NCI-H1694 treated with DMSO at 0.1 percent for 48 hours (cell line): Measurements from ENCODE around the gene BMP2.

Source experiments
- DNase-seq: peaks from one replicate; lab custom pipeline; 2025; lab: John Stamatoyannopoulos, UW

Gene BMP2

GRCh38 chr20:6768228-6769140, 998 bp downstream of the BMP2 start:
- no peak for DNase-seq

- no peak for DNase-seq
Measured at GRCh38 chr20:6769903-6770785, 2.7 kb downstream of the BMP2 start.

- no peak for DNase-seq
Measured at GRCh38 chr20:6770786-6771100, 3.3 kb downstream of the BMP2 start.

- DNase-seq: peak; percentile 82
Measured at GRCh38 chr20:6780433-6781190, 13.1 kb downstream of the BMP2 start.

GRCh38 chr20:6783752-6784151, 16.3 kb downstream of the BMP2 start:
- DNase-seq: no peak

GRCh38 chr20:6784210-6784631, 16.7 kb downstream of the BMP2 start:
- DNase-seq: no peak

- DNase-seq: no peak
Measured at GRCh38 chr20:6784767-6785166, 17.3 kb downstream of the BMP2 start.

- no peak for DNase-seq
Measured at GRCh38 chr20:6786548-6786947, 19.1 kb downstream of the BMP2 start.

- DNase-seq: no peak
Measured at GRCh38 chr20:6792789-6793188, 25.3 kb downstream of the BMP2 start.

GRCh38 chr20:6802227-6802626, 34.7 kb downstream of the BMP2 start:
- DNase-seq: no peak

GRCh38 chr20:6806275-6806674, 38.8 kb downstream of the BMP2 start:
- no peak for DNase-seq

GRCh38 chr20:6811262-6812035, 44.0 kb downstream of the BMP2 start:
- DNase-seq: no peak

- no peak for DNase-seq
Measured at GRCh38 chr20:6812530-6812929, 45.0 kb downstream of the BMP2 start.

GRCh38 chr20:6814945-6815344, 47.5 kb downstream of the BMP2 start:
- DNase-seq: no peak

GRCh38 chr20:6818033-6818808, 50.7 kb downstream of the BMP2 start:
- DNase-seq: no peak

- DNase-seq: no peak
Measured at GRCh38 chr20:6819599-6819998, 52.1 kb downstream of the BMP2 start.

GRCh38 chr20:6824401-6824800, 56.9 kb downstream of the BMP2 start:
- DNase-seq: no peak

GRCh38 chr20:6827472-6827871, 60.0 kb downstream of the BMP2 start:
- DNase-seq: no peak

- peak; percentile 67 for DNase-seq
Measured at GRCh38 chr20:6828794-6829423, 61.4 kb downstream of the BMP2 start.

GRCh38 chr20:6829510-6830116, 62.1 kb downstream of the BMP2 start:
- no peak for DNase-seq
